ENCODE results near the gene TDRKH.

Gene TDRKH, protein sequence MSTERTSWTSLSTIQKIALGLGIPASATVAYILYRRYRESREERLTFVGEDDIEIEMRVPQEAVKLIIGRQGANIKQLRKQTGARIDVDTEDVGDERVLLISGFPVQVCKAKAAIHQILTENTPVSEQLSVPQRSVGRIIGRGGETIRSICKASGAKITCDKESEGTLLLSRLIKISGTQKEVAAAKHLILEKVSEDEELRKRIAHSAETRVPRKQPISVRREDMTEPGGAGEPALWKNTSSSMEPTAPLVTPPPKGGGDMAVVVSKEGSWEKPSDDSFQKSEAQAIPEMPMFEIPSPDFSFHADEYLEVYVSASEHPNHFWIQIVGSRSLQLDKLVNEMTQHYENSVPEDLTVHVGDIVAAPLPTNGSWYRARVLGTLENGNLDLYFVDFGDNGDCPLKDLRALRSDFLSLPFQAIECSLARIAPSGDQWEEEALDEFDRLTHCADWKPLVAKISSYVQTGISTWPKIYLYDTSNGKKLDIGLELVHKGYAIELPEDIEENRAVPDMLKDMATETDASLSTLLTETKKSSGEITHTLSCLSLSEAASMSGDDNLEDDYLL
- total RNA-seq: 8.7 to 24.8 (median 19.6) reads per million in 9 experiments

DNA sequence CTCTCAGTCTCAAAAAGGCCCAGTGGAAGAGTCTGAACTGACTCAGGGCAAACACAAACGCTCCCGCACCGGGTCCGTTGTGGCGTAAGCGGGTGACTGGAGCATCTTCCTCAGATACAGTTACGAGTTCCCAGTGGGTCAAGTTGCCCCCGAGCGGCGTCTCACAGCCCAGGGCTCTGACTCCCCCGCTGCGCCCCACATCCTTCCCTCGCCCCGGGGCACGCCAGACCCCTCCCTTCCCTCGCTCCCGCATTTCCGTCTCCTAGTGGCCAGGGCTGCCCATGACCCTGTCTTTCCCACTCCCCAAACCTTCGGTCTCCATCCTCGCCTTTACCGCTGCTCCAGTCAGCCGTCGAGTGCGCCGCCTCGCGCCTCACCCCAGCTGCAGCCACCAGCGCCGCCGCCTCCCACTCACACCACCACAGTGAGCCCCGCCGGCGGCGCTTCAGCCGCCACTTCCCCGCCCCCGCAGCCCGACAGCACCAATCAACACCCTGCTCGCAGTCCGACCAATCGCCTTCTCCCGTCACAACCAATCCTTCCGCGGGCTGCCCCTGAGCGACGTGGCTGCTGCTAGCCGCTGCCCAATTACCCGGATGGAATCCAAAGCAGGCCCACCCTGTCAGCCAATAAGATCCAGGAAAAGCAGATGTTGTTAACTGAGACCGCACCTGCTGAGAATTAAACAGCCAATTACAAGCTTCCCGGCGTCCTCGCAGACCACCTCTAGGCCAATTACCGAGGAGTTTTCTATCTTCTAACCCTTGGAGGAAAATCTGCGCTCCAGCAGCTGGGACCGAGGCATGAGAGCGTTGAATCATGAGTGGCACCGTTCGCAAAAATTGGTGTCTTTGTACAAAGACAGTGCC, at the start of gene TDRKH:
TSS of gene TDRKH (minus strand) at position 430 of the 869 bp plus-strand sequence. CDS start 7,478 bp downstream, outside the sequence.
- H3K4me1 Mint-ChIP-seq (ENCODE audit: low read depth in 2 of 2): peaks cover 16 to 32% of the 10 kb centered on the region in 2 donors
- ATAC-seq (replicated peaks) (peak; percentile 92), DNase-seq (peak; percentile 95 to 97 (median 95))
- H3K36me3 Mint-ChIP-seq (ENCODE audit: insufficient read depth): peaks cover 19% of the 10 kb centered on the region
- H3K27me3 Mint-ChIP-seq: no peaks in the 10 kb centered on the region
- H3K27ac Mint-ChIP-seq: peak within 1 kb of the TSS; percentile 88 to 89
- H3K4me3 Mint-ChIP-seq: peak within 1 kb of the TSS; percentile 98 to 99
- H3K9me3 Mint-ChIP-seq: no peaks in the 10 kb centered on the region

DNA sequence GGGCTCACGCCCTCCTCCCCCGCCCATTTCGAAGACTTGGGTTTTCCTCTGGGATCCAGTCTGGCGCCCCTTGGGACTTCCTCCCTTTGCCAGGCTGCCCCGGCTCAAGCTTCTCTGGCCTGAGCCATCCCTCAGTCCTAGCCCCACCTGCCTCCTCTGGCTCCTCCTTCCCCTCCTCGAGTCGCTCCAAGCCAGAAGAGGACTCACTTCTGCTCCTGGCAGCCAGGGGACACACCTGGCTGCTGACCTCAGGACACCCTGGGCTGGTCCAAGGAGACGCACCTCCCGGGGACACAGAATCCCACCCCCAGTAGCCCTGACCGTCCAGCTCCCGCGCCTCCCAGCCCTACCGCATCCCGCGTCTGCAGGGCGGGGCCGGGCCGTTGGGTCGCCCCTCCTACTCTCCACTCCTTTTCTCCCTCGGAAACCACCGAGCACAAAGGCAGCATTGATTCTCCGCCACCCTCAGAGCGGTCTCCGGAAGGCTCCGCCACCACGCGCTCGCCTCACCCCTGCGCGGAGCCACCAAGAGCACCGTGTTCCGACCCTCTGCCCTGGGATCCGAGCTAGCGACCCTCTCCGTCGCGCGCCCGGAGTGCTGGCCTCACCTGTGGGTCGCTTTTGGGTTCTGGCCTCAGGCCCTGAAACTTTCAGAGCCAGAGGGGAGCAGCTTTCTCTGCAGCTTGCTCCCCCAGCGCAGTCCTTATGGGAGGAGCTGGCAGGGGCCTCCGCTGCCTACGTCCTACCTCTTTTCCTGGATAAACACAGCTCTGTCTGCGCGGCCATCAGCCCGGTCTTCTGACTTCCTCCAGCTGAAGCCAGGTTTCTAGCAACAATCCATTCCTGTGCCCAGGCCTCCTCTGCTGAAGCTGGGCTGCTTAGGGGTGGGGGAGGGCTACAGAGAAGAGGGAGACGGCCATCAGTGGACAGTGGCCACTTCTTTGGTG, 49.4 kb upstream of the TDRKH start, which contains the start of gene C2CD4D:
TSS of gene C2CD4D (minus strand) at position 364 of the 947 bp plus-strand sequence. CDS start 831 bp downstream, outside the sequence.
- H3K4me1 Mint-ChIP-seq (ENCODE audit: low read depth in 2 of 2): peaks cover 34 to 37% of the 10 kb centered on the region in 2 donors
- no peaks in the 10 kb centered on the region for H3K9me3 Mint-ChIP-seq
- no peaks in the 10 kb centered on the region for H3K27me3 Mint-ChIP-seq

DNA sequence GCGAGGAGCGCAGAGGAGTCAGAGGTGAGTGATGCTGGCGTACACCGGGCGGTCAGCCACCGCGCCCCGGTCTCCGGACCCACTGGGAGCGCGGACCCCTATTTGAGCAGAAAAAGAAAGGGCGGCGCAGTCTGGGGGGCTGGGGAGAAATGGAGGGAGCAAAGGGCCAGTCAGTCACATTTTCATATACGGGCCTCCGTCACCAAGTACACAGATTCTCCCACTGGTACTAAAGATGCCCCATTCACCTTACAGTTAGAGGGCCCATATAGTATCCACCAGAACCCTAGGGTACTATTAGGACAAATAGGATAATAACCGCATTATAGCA, 48.7 kb upstream of the TDRKH start:
- Mint-ChIP-seq H3K36me3 (ENCODE audit: insufficient read depth) (peaks cover 33% of the 10 kb centered on the region), H3K4me1 (ENCODE audit: low read depth in 2 of 2) (peaks cover 34 to 43% of the 10 kb centered on the region in 2 donors), H3K27me3 (no peaks in the 10 kb centered on the region), H3K27ac (peak overlapping the region; percentile 80 to 93), H3K4me3 (peak overlapping the region; percentile 88 to 89), H3K9me3 (no peaks in the 10 kb centered on the region)
- DNase-seq: no peak
- no peak for ATAC-seq (replicated peaks)

More for the DNA sequence above, 49.4 kb upstream of the TDRKH start, which contains the start of gene C2CD4D:
- H3K4me3 Mint-ChIP-seq: peak within 1 kb of the TSS; percentile 88 to 89
- H3K27ac Mint-ChIP-seq: peak within 1 kb of the TSS; percentile 80 to 93
- peaks cover 33% of the 10 kb centered on the region for H3K36me3 Mint-ChIP-seq (ENCODE audit: insufficient read depth)
- DNase-seq: peak; percentile 65 to 73 (median 66)
- peak; percentile 67 for ATAC-seq (replicated peaks)

DNA sequence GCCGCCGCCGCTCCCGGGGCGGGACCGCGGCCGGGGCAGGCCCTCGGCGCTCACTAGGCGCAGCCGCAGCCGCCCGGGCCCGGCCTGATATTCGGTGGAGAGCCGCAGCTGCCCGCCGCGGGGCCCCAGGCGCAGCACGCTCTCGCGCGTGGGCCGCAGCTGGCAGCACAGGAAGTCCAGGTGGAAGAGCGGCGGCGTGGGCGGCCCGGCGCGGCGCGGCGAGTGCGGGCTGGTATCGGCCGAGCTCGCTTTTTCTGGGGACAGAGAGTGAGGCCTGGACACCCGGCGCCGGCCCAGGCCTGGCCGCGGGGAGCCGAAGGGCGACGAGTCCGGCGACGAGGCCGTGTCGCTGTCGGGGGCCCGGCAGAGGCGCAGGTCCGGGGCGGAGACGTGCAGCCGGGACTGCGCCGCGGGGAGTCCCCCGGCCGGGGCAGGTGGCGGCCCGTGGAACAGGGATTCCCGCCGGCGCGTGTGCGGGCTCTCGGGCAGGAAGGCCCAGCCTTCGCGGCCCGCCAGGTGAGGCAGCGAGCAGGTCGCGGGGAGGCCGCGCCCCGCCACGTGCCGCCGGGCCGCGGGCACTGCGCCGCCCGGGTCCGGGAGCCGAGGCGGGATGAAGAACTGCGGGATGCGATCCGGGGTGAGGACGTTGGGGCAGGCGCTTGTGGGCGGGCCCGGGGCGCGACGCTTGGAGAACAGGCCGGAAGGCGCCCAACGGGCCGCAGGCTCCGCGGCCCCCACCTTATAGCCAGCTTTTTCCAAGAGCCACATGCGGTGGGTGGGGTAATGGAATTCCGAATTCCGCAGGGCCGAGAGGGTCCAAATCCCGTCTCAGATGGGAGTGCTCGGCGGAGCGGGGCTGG, 48.2 kb upstream of the TDRKH start:
- peaks cover 35 to 49% of the 10 kb centered on the region in 2 donors for H3K4me1 Mint-ChIP-seq (ENCODE audit: low read depth in 2 of 2)
- H3K4me3 Mint-ChIP-seq: peak overlapping the region; percentile 89 to 98
- peak overlapping the region; percentile 86 to 99 for H3K27ac Mint-ChIP-seq
- ATAC-seq (replicated peaks) (peak; percentile 38), DNase-seq (peak in 2 of 3 experiments; percentile 30 to 41)
- H3K27me3 Mint-ChIP-seq: no peaks in the 10 kb centered on the region
- H3K36me3 Mint-ChIP-seq (ENCODE audit: insufficient read depth): peaks cover 34% of the 10 kb centered on the region
- no peaks in the 10 kb centered on the region for H3K9me3 Mint-ChIP-seq

DNA sequence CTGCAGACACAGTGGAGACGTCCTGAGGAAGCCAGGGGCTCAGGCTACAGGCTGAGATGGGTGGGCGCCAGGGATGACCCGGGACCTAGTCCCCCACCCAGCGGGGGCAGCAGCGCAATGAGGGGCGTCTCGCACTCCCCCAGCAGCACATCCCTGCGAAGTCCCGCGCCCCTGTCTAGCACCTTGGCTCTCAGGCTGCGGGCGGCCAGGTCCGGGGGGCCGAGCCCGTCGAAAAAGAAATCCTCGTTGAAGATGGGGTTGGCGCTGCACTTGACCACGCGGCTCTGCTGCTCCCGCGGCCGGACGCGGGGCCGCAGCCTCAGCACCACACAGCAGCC, 47.6 kb upstream of the TDRKH start:
- Mint-ChIP-seq H3K27ac (peak overlapping the region; percentile 86 to 99), H3K4me1 (ENCODE audit: low read depth in 2 of 2) (peaks cover 38 to 53% of the 10 kb centered on the region in 2 donors), H3K27me3 (no peaks in the 10 kb centered on the region), H3K4me3 (peak overlapping the region; percentile 78 to 98), H3K9me3 (no peaks in the 10 kb centered on the region), H3K36me3 (ENCODE audit: insufficient read depth) (peaks cover 36% of the 10 kb centered on the region)
- no peak for DNase-seq
- ATAC-seq (replicated peaks): peak; percentile 3

DNA sequence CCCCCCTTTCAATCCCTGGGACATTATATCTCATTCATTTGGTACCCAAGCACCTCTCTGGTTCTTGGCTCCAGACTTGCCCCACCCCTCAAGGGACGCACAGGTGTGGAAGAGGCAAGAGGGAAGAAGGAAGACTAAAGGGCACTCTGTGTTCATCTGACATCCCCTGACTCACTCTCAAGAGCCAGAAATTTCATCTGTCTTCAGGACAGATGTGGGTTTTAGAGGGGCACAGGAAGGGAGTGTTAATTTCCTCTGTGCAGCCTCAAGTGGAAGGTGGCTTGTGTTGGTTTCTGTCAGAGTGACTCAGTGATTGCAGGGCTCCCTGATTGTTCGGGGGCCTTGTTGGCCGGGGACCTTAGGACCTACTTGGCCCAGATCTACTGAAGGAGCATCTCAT, 46.9 kb upstream of the TDRKH start:
- H3K4me3 Mint-ChIP-seq: peak overlapping the region; percentile 78 to 98
- H3K9me3 Mint-ChIP-seq: no peaks in the 10 kb centered on the region
- ATAC-seq (replicated peaks): peak; percentile 49
- H3K4me1 Mint-ChIP-seq (ENCODE audit: low read depth in 2 of 2): peaks cover 38 to 60% of the 10 kb centered on the region in 2 donors
- no peaks in the 10 kb centered on the region for H3K27me3 Mint-ChIP-seq
- peak in 1 of 3 experiments; percentile 28 for DNase-seq
- peaks cover 36% of the 10 kb centered on the region for H3K36me3 Mint-ChIP-seq (ENCODE audit: insufficient read depth)
- peak overlapping the region; percentile 86 to 99 for H3K27ac Mint-ChIP-seq

DNA sequence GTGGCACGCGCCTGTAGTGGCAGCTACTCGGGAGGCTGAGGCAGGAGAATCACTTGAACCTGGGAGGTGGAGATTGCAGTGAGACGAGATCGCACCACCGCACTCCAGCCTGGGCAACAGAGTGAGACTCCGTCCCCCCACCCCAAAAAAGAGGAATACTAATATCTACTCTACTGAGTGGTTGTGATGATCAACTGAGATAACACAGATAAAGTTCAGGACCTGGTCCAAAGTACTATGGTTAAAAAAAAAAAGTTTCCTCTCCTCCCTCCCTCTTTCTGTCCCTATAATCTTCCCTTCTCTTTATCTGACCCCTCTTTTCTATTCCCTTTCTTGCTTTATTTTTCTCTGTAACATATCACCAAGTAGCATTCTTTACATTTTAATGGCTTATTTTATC, 45.3 kb upstream of the TDRKH start:
- DNase-seq (no peak), ATAC-seq (replicated peaks) (no peak)
- Mint-ChIP-seq H3K27ac (peak overlapping the region in 1 of 2 donors; percentile 41), H3K9me3 (no peaks in the 10 kb centered on the region), H3K4me1 (ENCODE audit: low read depth in 2 of 2) (peaks cover 46 to 70% of the 10 kb centered on the region in 2 donors), H3K36me3 (ENCODE audit: insufficient read depth) (peaks cover 40% of the 10 kb centered on the region), H3K4me3 (peak overlapping the region in 1 of 2 donors; percentile 42), H3K27me3 (no peaks in the 10 kb centered on the region)

DNA sequence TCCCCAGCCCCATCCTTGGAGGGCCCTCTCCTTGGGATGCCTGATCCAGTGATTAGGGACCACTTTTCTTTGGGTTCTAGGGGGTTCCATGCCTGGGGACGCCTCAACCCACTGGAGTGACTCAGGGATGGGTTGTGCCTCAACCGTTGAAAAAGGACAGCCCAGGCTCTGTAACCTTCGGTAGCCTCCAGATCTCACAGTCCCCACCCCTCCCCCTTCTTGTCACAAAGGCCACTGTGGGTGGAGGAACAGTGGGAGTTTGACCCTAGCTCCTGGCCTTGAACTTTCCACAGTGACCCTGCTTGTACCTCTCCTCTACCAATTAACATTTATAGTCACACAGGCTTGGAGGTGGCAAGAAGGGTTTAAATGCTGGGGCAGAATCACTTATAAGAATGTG, 43.9 kb upstream of the TDRKH start:
- Mint-ChIP-seq H3K27me3 (no peaks in the 10 kb centered on the region), H3K4me1 (ENCODE audit: low read depth in 2 of 2) (peaks cover 46 to 71% of the 10 kb centered on the region in 2 donors), H3K4me3 (peak overlapping the region in 1 of 2 donors; percentile 89), H3K36me3 (ENCODE audit: insufficient read depth) (peaks cover 37% of the 10 kb centered on the region), H3K27ac (peak overlapping the region in 1 of 2 donors; percentile 91), H3K9me3 (no peaks in the 10 kb centered on the region)
- DNase-seq (no peak), ATAC-seq (replicated peaks) (no peak)

DNA sequence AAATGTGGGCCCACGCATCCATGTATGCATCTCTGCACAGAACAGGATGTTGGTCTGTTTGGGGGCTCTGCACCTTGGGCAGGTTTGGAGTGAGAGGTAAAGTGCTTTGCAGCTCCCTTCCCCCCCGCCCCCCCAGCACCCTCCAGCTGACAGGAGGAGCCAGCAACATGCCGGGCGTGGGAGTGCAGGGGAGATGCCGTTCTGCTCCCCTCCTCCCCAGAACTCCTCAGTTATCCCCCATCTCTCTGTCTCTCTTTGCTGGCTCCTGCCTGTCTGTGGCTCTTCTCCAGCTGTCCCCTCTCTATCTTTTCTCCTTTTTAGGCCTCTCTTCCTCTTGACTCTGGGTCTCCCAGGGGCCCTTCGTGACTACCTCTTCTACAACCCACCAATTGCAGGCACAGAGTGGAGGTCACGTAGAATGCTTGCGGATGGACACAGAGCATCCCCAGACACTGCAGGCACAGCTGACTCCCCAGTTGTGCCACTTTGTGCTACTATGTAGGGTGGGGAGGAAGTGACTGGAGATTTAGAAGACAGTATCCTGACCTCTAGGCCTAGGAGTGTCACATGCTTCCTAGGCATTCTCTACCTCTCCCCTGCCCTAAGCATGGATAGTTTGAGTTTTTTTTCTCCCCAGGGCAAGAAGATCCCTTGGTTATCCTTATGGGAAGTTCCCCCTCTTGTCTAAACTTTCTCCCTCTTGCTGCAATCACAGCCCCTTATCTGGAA, 43.0 kb upstream of the TDRKH start:
- peaks cover 52 to 78% of the 10 kb centered on the region in 2 donors for H3K4me1 Mint-ChIP-seq (ENCODE audit: low read depth in 2 of 2)
- peak overlapping the region; percentile 30 to 89 for H3K4me3 Mint-ChIP-seq

DNA sequence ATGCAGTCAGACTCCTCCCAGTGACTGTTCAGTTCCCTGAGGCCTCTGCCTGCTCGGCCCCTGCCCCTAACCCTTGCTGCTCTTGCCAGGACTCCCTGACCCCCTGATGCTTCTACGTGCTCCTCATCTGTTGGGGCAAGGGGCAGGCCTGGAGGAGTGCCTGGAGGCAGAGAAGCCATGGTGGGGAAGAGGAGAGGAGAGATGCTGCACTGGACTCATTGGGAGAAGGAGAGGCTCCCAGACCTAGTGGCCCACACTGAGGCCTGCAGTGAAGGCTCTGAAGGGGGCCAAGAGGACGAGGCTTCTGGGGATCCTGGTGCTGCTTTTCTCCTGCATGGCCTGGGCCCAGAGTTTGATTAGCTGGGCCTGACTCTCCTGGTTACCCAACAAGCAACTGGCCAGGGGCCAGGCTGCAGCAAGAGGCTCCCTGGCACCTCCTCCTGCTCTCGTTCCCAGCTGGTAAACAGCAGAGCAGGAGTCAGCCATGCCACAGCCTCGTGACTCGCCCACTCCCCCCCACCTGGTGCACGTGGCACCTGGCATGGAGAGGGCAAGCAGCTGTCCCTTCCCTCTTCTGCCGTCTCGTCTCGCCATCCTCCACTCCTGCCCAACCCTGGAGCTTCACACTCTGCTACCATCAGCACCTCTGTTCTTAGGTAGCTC, 42.1 kb upstream of the TDRKH start:
- Mint-ChIP-seq H3K27ac (peak overlapping the region in 1 of 2 donors; percentile 91), H3K36me3 (ENCODE audit: insufficient read depth) (peaks cover 36% of the 10 kb centered on the region), H3K4me1 (ENCODE audit: low read depth in 2 of 2) (peaks cover 53 to 82% of the 10 kb centered on the region in 2 donors), H3K4me3 (peak overlapping the region; percentile 54 to 89), H3K27me3 (no peaks in the 10 kb centered on the region), H3K9me3 (no peaks in the 10 kb centered on the region)
- ATAC-seq (replicated peaks) (no peak), DNase-seq (no peak)

More for the DNA sequence above, 43.0 kb upstream of the TDRKH start:
- no peak for DNase-seq
- H3K27me3 Mint-ChIP-seq: no peaks in the 10 kb centered on the region
- peaks cover 37% of the 10 kb centered on the region for H3K36me3 Mint-ChIP-seq (ENCODE audit: insufficient read depth)
- no peak for ATAC-seq (replicated peaks)
- peak overlapping the region in 1 of 2 donors; percentile 91 for H3K27ac Mint-ChIP-seq
- H3K9me3 Mint-ChIP-seq: no peaks in the 10 kb centered on the region

DNA sequence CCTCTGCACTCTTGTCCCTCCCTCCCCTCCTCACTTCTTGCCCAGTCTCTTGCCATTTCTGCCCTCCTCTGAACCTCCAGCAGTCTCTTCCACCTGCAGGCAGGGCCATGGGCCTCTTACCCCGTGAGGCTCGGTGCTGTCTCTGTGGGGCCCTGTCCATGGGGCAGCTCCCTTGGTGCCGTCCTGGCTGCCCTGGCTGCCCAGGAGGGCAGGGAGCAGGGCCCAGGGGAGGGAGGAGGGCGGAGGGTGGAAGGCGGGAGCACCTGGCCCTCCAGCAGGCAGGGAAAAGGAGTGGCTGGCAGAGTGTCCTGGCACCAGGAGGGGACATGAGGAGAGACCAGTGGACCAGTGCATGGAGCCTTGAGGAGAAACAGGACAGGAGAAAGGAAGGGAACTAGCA, 41.3 kb upstream of the TDRKH start, which contains the start of gene RORC:
TSS of gene RORC (minus strand) at position 198 of the 400 bp plus-strand sequence. CDS start at position 160, 38 bp downstream.
- no peaks in the 10 kb centered on the region for H3K27me3 Mint-ChIP-seq
- no peaks in the 10 kb centered on the region for H3K9me3 Mint-ChIP-seq
- peak within 1 kb of the TSS; percentile 83 to 91 for H3K27ac Mint-ChIP-seq
- H3K36me3 Mint-ChIP-seq (ENCODE audit: insufficient read depth): peaks cover 28% of the 10 kb centered on the region
- H3K4me3 Mint-ChIP-seq: peak within 1 kb of the TSS; percentile 63 to 89
- H3K4me1 Mint-ChIP-seq (ENCODE audit: low read depth in 2 of 2): peaks cover 45 to 76% of the 10 kb centered on the region in 2 donors
- ATAC-seq (replicated peaks): no peak
- no peak for DNase-seq

Measured in effector memory CD8-positive, alpha-beta T cell (primary cell).